ENCODE measurements around the gene EMC9. TPM values are rescaled to one million over a fixed set of nuclear protein-coding genes. Genes with fewer than 3 reads are reported as not detected.
A peak's percentile ranks its signal among the peaks of the same experiment; 100 is the strongest.

Gene EMC9, protein sequence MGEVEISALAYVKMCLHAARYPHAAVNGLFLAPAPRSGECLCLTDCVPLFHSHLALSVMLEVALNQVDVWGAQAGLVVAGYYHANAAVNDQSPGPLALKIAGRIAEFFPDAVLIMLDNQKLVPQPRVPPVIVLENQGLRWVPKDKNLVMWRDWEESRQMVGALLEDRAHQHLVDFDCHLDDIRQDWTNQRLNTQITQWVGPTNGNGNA
- total RNA-seq = 14.5 TPM
- long read RNA-seq, transcript EMC9-202 (5 exons, 953 nt) = major isoform, 7 of 14 reads
- long read RNA-seq, partial matches to known transcripts = 0 of 14 reads
- long read RNA-seq, other reads (novel, unspliced or antisense) = 3 of 14 reads

DNA sequence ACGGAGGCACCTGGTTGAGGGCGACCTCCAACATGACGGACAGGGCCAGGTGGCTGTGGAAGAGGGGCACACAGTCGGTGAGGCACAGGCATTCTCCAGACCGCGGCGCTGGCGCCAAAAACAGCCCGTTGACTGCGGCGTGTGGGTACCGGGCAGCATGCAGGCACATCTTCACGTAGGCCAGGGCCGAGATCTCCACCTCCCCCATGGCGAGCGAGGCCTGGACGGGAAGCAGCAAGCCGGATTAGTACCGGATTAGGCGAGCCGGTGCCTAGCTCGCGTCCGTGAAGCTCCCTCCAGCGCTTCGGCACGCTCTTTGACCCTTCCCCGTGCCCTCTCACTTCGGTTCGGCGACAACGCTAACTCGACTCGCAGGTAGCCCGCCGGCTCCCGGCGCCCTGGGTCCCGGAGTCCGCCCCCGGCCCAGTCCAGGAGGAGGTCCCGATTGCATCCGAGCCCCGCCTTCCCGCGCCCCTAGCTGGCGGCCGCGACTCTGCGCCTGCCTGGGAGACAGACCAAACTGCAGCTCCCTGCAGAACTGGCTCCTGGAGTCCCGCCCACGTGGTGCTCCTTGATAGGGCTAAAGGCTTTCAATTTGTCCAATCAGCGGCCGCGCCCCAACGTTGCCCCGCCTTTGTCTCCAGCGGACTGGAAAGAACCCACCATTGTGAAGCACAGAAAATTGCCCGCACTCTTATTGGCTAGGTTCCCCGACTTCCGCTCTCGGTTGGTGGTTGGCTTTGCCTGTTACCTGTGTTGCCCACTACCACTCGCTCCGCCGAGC, at the start of gene EMC9:
Gene EMC9 (minus strand): TSS at position 495 of the 784 bp plus-strand sequence. CDS start 287 bp downstream, at position 208.
- H3K4me1 ChIP-seq = peaks cover 76% of the 10 kb centered on the region

DNA sequence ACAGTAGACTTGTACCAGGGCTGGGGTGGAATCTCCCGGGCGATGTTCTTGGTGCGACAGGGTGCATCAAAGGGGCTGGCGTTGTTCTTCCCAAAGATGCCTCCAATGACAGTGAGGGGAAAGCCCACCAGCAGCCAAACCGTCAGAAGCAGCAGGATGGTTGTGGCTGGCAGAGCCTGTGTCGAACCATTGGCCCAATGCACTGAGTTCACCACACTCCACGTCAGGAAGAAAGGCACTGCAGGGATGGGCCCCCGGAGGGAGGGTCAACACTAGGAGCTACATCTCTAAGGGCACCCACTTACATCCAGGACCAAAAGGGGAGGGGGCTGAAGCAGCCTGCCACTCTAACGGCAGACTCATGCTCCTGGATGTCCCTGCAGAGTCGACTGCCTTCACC, 49.0 kb upstream of the EMC9 start:
- peaks cover 54% of the 10 kb centered on the region for H3K36me3 ChIP-seq
- no peak for DNase-seq

More for the DNA sequence above, at the start of gene EMC9:
- Histone ChIP-seq H3K27ac (replicated peaks) (peak within 1 kb of the TSS; percentile 94), H3K27me3 (ENCODE audit: low read depth) (no peaks in the 10 kb centered on the region), H3K36me3 (peaks cover 40% of the 10 kb centered on the region), H3K9me3 (replicated peaks) (no peaks in the 10 kb centered on the region), H3K4me3 (peak within 1 kb of the TSS; percentile 93)
- peak; percentile 100 for DNase-seq
- TF ChIP-seq, protein P1, sequence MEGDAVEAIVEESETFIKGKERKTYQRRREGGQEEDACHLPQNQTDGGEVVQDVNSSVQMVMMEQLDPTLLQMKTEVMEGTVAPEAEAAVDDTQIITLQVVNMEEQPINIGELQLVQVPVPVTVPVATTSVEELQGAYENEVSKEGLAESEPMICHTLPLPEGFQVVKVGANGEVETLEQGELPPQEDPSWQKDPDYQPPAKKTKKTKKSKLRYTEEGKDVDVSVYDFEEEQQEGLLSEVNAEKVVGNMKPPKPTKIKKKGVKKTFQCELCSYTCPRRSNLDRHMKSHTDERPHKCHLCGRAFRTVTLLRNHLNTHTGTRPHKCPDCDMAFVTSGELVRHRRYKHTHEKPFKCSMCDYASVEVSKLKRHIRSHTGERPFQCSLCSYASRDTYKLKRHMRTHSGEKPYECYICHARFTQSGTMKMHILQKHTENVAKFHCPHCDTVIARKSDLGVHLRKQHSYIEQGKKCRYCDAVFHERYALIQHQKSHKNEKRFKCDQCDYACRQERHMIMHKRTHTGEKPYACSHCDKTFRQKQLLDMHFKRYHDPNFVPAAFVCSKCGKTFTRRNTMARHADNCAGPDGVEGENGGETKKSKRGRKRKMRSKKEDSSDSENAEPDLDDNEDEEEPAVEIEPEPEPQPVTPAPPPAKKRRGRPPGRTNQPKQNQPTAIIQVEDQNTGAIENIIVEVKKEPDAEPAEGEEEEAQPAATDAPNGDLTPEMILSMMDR (IDR thresholded peaks at IDR 0.05; ENCODE audit: borderline replicate concordance) = peak; percentile 80
- intact Hi-C loops (cut with micrococcal nuclease) = no loop called here

DNA sequence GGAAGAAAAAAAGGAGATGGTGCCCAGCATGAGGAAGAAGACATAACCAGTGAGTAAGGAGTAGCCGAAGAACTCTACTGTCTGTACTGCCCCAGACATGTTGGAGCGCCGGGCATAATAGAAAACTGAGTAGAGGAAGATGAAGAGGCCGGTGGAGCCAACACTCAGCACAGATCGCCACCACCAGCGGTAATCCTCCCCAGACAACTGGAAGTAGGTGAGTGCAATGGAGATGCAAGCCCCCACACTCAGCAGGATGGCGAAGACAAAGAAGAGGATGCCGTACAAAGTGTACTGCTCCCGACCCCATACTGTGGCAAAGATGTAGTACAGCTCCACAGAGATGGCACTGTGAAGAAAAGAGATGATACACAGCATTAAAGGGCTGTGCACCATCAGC, 48.1 kb upstream of the EMC9 start:
- no peak overlapping the region for H3K4me3 ChIP-seq
- H3K9me3 ChIP-seq (replicated peaks) = no peaks in the 10 kb centered on the region
- DNase-seq = no peak
- no peaks in the 10 kb centered on the region for H3K27me3 ChIP-seq (ENCODE audit: low read depth)
- TF ChIP-seq, protein P1 (IDR thresholded peaks at IDR 0.05; ENCODE audit: borderline replicate concordance) = no peak
- intact Hi-C loops (cut with micrococcal nuclease) = no loop called here
- peak overlapping the region; percentile 77 for H3K27ac ChIP-seq (replicated peaks)
- peaks cover 27% of the 10 kb centered on the region for H3K4me1 ChIP-seq
- H3K36me3 ChIP-seq = peaks cover 63% of the 10 kb centered on the region

More for the DNA sequence above, 49.0 kb upstream of the EMC9 start:
- intact Hi-C loops (cut with micrococcal nuclease) = no loop called here
- Histone ChIP-seq H3K27ac (replicated peaks) (no peak overlapping the region), H3K4me1 (peaks cover 36% of the 10 kb centered on the region), H3K9me3 (replicated peaks) (no peaks in the 10 kb centered on the region), H3K4me3 (no peak overlapping the region), H3K27me3 (ENCODE audit: low read depth) (no peaks in the 10 kb centered on the region)
- TF ChIP-seq, protein P1 (IDR thresholded peaks at IDR 0.05; ENCODE audit: borderline replicate concordance) = no peak

DNA sequence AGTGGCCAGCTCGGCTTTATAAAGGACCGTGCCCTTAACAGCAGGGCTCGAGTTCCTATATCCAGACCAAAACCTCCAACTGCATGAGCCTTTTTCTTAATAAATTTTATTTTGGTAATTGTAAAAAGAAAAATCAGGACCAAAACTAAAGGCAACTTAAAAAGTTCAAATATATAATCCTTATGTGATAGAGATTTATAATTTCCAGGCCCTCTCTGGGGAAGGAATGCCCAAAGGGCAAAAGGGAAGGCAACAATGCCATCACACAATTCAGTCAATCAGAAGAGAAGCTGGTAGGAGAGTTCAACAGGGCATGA, 47.6 kb upstream of the EMC9 start:
- no peaks in the 10 kb centered on the region for H3K27me3 ChIP-seq (ENCODE audit: low read depth)
- peaks cover 66% of the 10 kb centered on the region for H3K36me3 ChIP-seq
- intact Hi-C loops (cut with micrococcal nuclease) = no loop called here
- peak overlapping the region; percentile 77 for H3K27ac ChIP-seq (replicated peaks)
- peaks cover 22% of the 10 kb centered on the region for H3K4me1 ChIP-seq
- no peak for DNase-seq
- peak overlapping the region; percentile 83 for H3K4me3 ChIP-seq
- H3K9me3 ChIP-seq (replicated peaks) = no peaks in the 10 kb centered on the region
- TF ChIP-seq, protein P1 (IDR thresholded peaks at IDR 0.05; ENCODE audit: borderline replicate concordance) = no peak

DNA sequence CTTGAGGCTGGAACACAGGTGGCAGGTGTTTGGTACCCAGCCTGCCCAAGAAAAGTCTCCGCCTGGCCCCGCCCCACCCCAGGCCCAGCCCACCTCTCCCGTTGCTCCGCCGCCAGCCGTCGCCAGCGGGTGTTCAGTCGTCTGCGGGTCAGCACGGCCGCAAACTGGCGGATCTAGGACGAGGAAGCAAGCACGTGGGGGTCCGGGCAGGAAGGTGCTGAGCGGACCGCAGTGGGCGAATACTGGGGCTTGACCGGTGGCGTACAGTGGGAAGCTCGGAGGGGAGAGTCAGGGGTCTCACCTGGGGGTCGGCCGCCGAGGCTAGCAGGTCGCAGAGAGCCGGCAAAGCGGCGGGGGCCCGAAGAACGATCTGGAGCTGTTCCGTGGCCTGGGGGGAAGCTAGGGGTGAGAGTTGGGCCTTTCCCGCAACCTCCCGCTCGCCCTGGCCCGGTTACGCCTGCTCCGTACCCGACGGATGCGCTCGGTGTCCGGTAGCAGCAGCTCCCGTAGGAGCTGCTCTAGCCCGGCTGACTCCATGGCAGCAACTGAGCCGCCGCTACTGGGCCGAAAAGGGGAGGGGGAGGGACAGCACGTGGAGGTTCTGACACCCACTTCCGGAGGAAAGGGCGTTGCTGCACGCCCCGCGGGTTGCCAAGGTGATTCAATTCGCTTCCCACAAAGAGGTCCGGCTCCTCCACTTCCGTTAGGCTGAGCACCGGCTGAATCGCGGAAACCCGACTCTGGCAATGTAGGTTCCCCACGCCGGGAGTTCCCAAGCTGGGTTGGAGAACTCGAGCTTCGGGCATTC, 47.1 kb upstream of the EMC9 start, which contains the start of gene IPO4:
Gene IPO4 (minus strand): TSS at position 566 of the 808 bp plus-strand sequence. CDS start 29 bp downstream, at position 537.
- H3K36me3 ChIP-seq = peaks cover 68% of the 10 kb centered on the region
- peaks cover 21% of the 10 kb centered on the region for H3K4me1 ChIP-seq
- TF ChIP-seq, protein P1 (IDR thresholded peaks at IDR 0.05; ENCODE audit: borderline replicate concordance) = no peak
- intact Hi-C loops (cut with micrococcal nuclease) = no loop called here
- peak within 1 kb of the TSS; percentile 77 for H3K27ac ChIP-seq (replicated peaks)
- H3K9me3 ChIP-seq (replicated peaks) = no peaks in the 10 kb centered on the region
- H3K27me3 ChIP-seq (ENCODE audit: low read depth) = no peaks in the 10 kb centered on the region
- peak; percentile 93 for DNase-seq
- peak within 1 kb of the TSS; percentile 83 for H3K4me3 ChIP-seq
